Uterus (tissue), 2 donors: ENCODE data around the gene ZNF286A.
"Not testable (repeated sequence)": the region's sequence is repeated elsewhere in the genome, so short reads cannot be mapped to it uniquely, and the experiment has no call there.

Experiments used
- POLR2A ChIP-seq, 2 donors: fragments of 450-650 bp; IDR thresholded peaks; one replicate each; pipeline ENCODE4 v1.6.1; 2016; ENCODE audit warnings: antibody characterized with exemption in 2 of 2, mild to moderate bottlenecking in 1 of 2, moderate library complexity in 1 of 2
- TF ChIP-seq, protein P1 (sequence below), 4 experiments: fragments of 200-600 bp in 2 of 4; fragments of 450-650 bp in 2 of 4; sonication (generic) in 2 of 4; IDR thresholded peaks; one replicate each; pipeline ENCODE4 v1.5.1; 2016 to 2019; ENCODE audit warnings: antibody characterized with exemption in 4 of 4, mild to moderate bottlenecking in 2 of 4, moderate library complexity in 1 of 4

GRCh38 chr17:15739259-15739658 lies 39.7 kb downstream of the ZNF286A start:
- TF ChIP-seq, protein P1, sequence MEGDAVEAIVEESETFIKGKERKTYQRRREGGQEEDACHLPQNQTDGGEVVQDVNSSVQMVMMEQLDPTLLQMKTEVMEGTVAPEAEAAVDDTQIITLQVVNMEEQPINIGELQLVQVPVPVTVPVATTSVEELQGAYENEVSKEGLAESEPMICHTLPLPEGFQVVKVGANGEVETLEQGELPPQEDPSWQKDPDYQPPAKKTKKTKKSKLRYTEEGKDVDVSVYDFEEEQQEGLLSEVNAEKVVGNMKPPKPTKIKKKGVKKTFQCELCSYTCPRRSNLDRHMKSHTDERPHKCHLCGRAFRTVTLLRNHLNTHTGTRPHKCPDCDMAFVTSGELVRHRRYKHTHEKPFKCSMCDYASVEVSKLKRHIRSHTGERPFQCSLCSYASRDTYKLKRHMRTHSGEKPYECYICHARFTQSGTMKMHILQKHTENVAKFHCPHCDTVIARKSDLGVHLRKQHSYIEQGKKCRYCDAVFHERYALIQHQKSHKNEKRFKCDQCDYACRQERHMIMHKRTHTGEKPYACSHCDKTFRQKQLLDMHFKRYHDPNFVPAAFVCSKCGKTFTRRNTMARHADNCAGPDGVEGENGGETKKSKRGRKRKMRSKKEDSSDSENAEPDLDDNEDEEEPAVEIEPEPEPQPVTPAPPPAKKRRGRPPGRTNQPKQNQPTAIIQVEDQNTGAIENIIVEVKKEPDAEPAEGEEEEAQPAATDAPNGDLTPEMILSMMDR (IDR thresholded peaks at IDR 0.05), result not testable (repeated sequence)
- not testable (repeated sequence) for TF ChIP-seq POLR2A (IDR thresholded peaks at IDR 0.05)
